H1 (cell line): Measurements from ENCODE around the gene GRIK2. TPM values are rescaled to one million over a fixed set of nuclear protein-coding genes. Genes with fewer than 3 reads are reported as not detected.

ENCODE experiments used
- CTCF ChIA-PET: fragments of 300-600 bp; sonication (Branson Sonifier 250); formaldehyde crosslinking; loops from one replicate; lab custom pipeline; 2021; ENCODE audit not compliant: partially characterized antibody; lab: Charles Lee
- POLR2A ChIA-PET: fragments of 300-600 bp; sonication (Branson Sonifier 250); formaldehyde crosslinking; loops from one replicate; lab custom pipeline; 2021; ENCODE audit warnings: inconsistent platforms; ENCODE audit not compliant: partially characterized antibody; lab: Charles Lee
- DNase-seq, 2 experiments: peaks; one replicate each; pipeline versions ENCODE4 v3.0.0 to v3.0.0-alpha.2; 2010 to 2022; ENCODE audit warnings: low spot score in 2 of 2, low read depth in 1 of 2, mixed read lengths in 1 of 2
- FAIRE-seq: peaks from 2 replicates; lab custom pipeline; 2011; peaks lifted over from hg19 to GRCh38; lab: Jason Lieb, UNC
- H2AFZ ChIP-seq: 2 replicates; pipeline ENCODE4 v1.8.1; 2012; ENCODE audit warnings: low read length, inconsistent platforms
- H2AK5ac ChIP-seq: 2 replicates; pipeline ENCODE4 v1.6.1; 2013; ENCODE audit warnings: low read depth, low read length
- H2BK120ac ChIP-seq: replicated peaks from 2 replicates; pipeline ENCODE3; 2013; ENCODE audit warnings: low read depth, low read length, inconsistent platforms
- H2BK12ac ChIP-seq: 2 replicates; pipeline ENCODE4 v1.6.1; 2013; ENCODE audit warnings: low read depth, low read length
- H2BK15ac ChIP-seq: 2 replicates; pipeline ENCODE4 v1.6.1; 2013; ENCODE audit warnings: low read length
- H2BK20ac ChIP-seq: 2 replicates; pipeline ENCODE4 v1.6.1; 2013; ENCODE audit warnings: low read length
- H2BK5ac ChIP-seq: 2 replicates; pipeline ENCODE4 v1.6.1; 2013; ENCODE audit warnings: low read depth, low read length
- H3K14ac ChIP-seq: 2 replicates; pipeline ENCODE4 v1.6.1; 2013; ENCODE audit warnings: inconsistent platforms; ENCODE audit not compliant: insufficient read length
- H3K18ac ChIP-seq: 2 replicates; pipeline ENCODE4 v1.6.1; 2013; ENCODE audit warnings: low read length; ENCODE audit errors: extremely low read depth
- H3K23ac ChIP-seq: 2 replicates; pipeline ENCODE4 v1.6.1; 2013; ENCODE audit warnings: inconsistent platforms; ENCODE audit not compliant: insufficient read length
- H3K23me2 ChIP-seq: 2 replicates; pipeline ENCODE4 v1.6.1; 2013; ENCODE audit warnings: low read depth, low read length
- H3K27ac ChIP-seq: 2 replicates; pipeline ENCODE4 v1.6.1; 2011; ENCODE audit warnings: low read depth, low read length, inconsistent platforms
- H3K27me3 ChIP-seq, 4 experiments: replicated peaks in 1 of 4; 1 replicate in 1 of 4; 2 replicates in 3 of 4; pipeline versions ENCODE4 v1.6.1 to v1.8.1; 2011 to 2013; ENCODE audit warnings: low read length in 3 of 4, mild to moderate bottlenecking in 3 of 4, inconsistent platforms in 2 of 4, mixed read lengths in 2 of 4, moderate library complexity in 1 of 4; ENCODE audit not compliant: control insufficient read depth in 3 of 4, insufficient read depth in 3 of 4; ENCODE audit errors: extremely low read depth in 1 of 4
- H3K36me3 ChIP-seq, 4 experiments: 2 replicates each; pipeline versions ENCODE4 v1.6.1 to v1.8.1; 2011 to 2013; ENCODE audit warnings: mild to moderate bottlenecking in 4 of 4, low read length in 3 of 4, moderate library complexity in 2 of 4, control low read depth in 1 of 4, inconsistent platforms in 1 of 4; ENCODE audit not compliant: insufficient read depth in 4 of 4, control insufficient read depth in 2 of 4
- H3K4ac ChIP-seq: replicated peaks from 2 replicates; pipeline ENCODE3; 2013; ENCODE audit warnings: low read length, low read depth, mixed read lengths, inconsistent platforms; ENCODE audit not compliant: insufficient read length
- H3K4me1 ChIP-seq, 4 experiments: replicated peaks in 1 of 4; 1 replicate in 1 of 4; 2 replicates in 3 of 4; pipeline versions ENCODE4 v1.6.1 to v1.8.1; 2011 to 2013; ENCODE audit warnings: low read length in 3 of 4, inconsistent platforms in 2 of 4, mixed read lengths in 1 of 4; ENCODE audit not compliant: insufficient read depth in 4 of 4, control insufficient read depth in 3 of 4
- H3K4me2 ChIP-seq, 2 experiments: 2 replicates each; pipeline versions ENCODE4 v1.6.1 to v1.8.1; 2011 to 2013; ENCODE audit warnings: low read depth in 2 of 2, low read length in 2 of 2, control low read depth in 1 of 2, inconsistent platforms in 1 of 2, mild to moderate bottlenecking in 1 of 2; ENCODE audit not compliant: insufficient read depth in 1 of 2
- H3K4me3 ChIP-seq, 4 experiments: fragments of 200-600, 300-600 bp in 1 of 4; sonication (generic), shearing (Covaris generic), sonication (Bioruptor Twin) in 1 of 4; 2 replicates each; pipeline versions ENCODE4 v1.5.1 to v1.8.1; 2011 to 2016; ENCODE audit warnings: low read length in 4 of 4, low read depth in 3 of 4, control low read depth in 2 of 4, inconsistent platforms in 2 of 4, mild to moderate bottlenecking in 2 of 4, mixed read lengths in 1 of 4, moderate library complexity in 1 of 4; ENCODE audit not compliant: insufficient read depth in 2 of 4; ENCODE audit errors: extremely low read depth in 1 of 4
- H3K56ac ChIP-seq: replicated peaks from 2 replicates; pipeline ENCODE3; 2013; ENCODE audit warnings: low read depth, mild to moderate bottlenecking, mixed read lengths, low read length, inconsistent platforms; ENCODE audit not compliant: insufficient read length
- H3K79me1 ChIP-seq: 2 replicates; pipeline ENCODE4 v1.6.1; 2013; ENCODE audit warnings: low read depth, low read length, control low read depth
- H3K79me2 ChIP-seq, 2 experiments: 2 replicates each; pipeline versions ENCODE4 v1.6.1 to v1.8.1; 2012 to 2013; ENCODE audit warnings: low read length in 2 of 2, mild to moderate bottlenecking in 2 of 2, inconsistent platforms in 1 of 2; ENCODE audit not compliant: insufficient read depth in 2 of 2, control insufficient read depth in 1 of 2
- H3K9ac ChIP-seq, 4 experiments: replicated peaks in 1 of 4; 1 replicate in 1 of 4; 2 replicates in 3 of 4; pipeline versions ENCODE4 v1.6.1 to v1.8.1; 2011 to 2013; ENCODE audit warnings: low read depth in 3 of 4, low read length in 3 of 4, control low read depth in 2 of 4, mild to moderate bottlenecking in 2 of 4, moderate library complexity in 2 of 4, inconsistent platforms in 1 of 4; ENCODE audit errors: extremely low read depth in 1 of 4
- H3K9me3 ChIP-seq, 2 experiments: 2 replicates each; pipeline versions ENCODE4 v1.6.1 to v1.8.1; 2012 to 2013; ENCODE audit warnings: mild to moderate bottlenecking in 2 of 2, moderate library complexity in 2 of 2, control low read depth in 1 of 2, inconsistent platforms in 1 of 2, low read depth in 1 of 2, low read length in 1 of 2, mixed read lengths in 1 of 2; ENCODE audit not compliant: insufficient read depth in 2 of 2
- H4K20me1 ChIP-seq, 2 experiments: replicated peaks in 1 of 2; 2 replicates each; pipeline versions ENCODE3 to v1.8.1; 2011 to 2013; ENCODE audit warnings: inconsistent platforms in 2 of 2, low read length in 2 of 2, mild to moderate bottlenecking in 1 of 2; ENCODE audit not compliant: insufficient read depth in 2 of 2, control insufficient read depth in 1 of 2
- H4K5ac ChIP-seq: 2 replicates; pipeline ENCODE4 v1.6.1; 2013; ENCODE audit warnings: low read length, low read depth, mixed read lengths, inconsistent platforms; ENCODE audit not compliant: insufficient read length
- H4K8ac ChIP-seq: 2 replicates; pipeline ENCODE4 v1.8.0; 2013; ENCODE audit warnings: mild to moderate bottlenecking, moderate library complexity, low read length, inconsistent platforms; ENCODE audit not compliant: insufficient read depth; ENCODE audit errors: extremely low read depth
- H4K91ac ChIP-seq: replicated peaks from 2 replicates; pipeline ENCODE3; 2013; ENCODE audit warnings: low read length, mixed read lengths, inconsistent platforms; ENCODE audit not compliant: insufficient read length
- FOSL1 ChIP-seq: IDR thresholded peaks from 2 replicates; pipeline ENCODE4 v1.6.1; 2011; ENCODE audit warnings: mild to moderate bottlenecking, low read depth, low read length, moderate library complexity; ENCODE audit not compliant: insufficient read depth
- POU5F1 ChIP-seq: IDR thresholded peaks from 2 replicates; pipeline ENCODE4 v1.6.1; 2011; ENCODE audit warnings: low read depth, mild to moderate bottlenecking, low read length, moderate library complexity
- SIN3A ChIP-seq, 2 experiments: IDR thresholded peaks in 1 of 2; conservative IDR thresholded peaks in 1 of 2; 2 replicates each; pipeline ENCODE4 v1.6.1; 2011 to 2012; ENCODE audit warnings: low read length in 2 of 2, improper control_type of control experiment in 1 of 2, low read depth in 1 of 2, mild to moderate bottlenecking in 1 of 2
- SP4 ChIP-seq: IDR thresholded peaks from 2 replicates; pipeline ENCODE4 v1.6.1; 2012; ENCODE audit warnings: low read length, inconsistent platforms
- TEAD4 ChIP-seq: IDR thresholded peaks from 2 replicates; pipeline ENCODE4 v1.6.1; 2012; ENCODE audit warnings: low read depth, low read length, inconsistent platforms, mixed read lengths
- WGBS, 2 experiments: shearing (Covaris generic) in 1 of 2; methylation state at CpG; one replicate each; pipeline versions ENCODE4 v1.1.6 to v1.1.7; 2013 to 2015; ENCODE audit warnings: low lambda C conversion rate in 2 of 2, mixed read lengths in 2 of 2, inconsistent platforms in 1 of 2, low coverage in 1 of 2, missing lambda C conversion rate in 1 of 2; ENCODE audit not compliant: insufficient replicate concordance in 2 of 2, insufficient coverage in 1 of 2, insufficient read length in 1 of 2; ENCODE audit errors: extremely low coverage in 1 of 2, missing lambda C conversion rate in 1 of 2; 5-methylcytosine and 5-hydroxymethylcytosine counted together
- polyA plus RNA-seq, 7 experiments: library from polyadenylated mRNA; depleted of rRNA in 3 of 7; stranded (reverse) in 5 of 7; unstranded in 2 of 7; fragments of >200 nt in 5 of 7; fragments of 200-250 nt in 2 of 7; gene quantifications; 1 replicate in 5 of 7; 2 replicates in 1 of 7; 4 replicates in 1 of 7; pipeline versions ENCODE4 v1.2.1 to v1.2.3, GENCODE V29; 2011 to 2013; ENCODE audit warnings: missing spikeins in 2 of 7, mixed read lengths in 2 of 7
- total RNA-seq: library from RNA; stranded (reverse); fragmentation: NEBNext Ultra II Directional; extraction: Animal tissue kit (Norgen Biotek cat#: 25700); gene quantifications from 2 replicates; pipeline ENCODE4 v1.2.1, GENCODE V29; 2021

Gene GRIK2
- total and polyA plus RNA-seq, 2 of the 8 experiments (the other 6 are each of a cell fraction or from before 2014, with no cell fraction given): 1.8 to 2.2 TPM

- Histone ChIP-seq H3K79me1 (no peaks in the 10 kb centered on the region), H3K4me2 (no peak overlapping the region), H2BK12ac (no peak overlapping the region), H2BK20ac (no peak overlapping the region), H2AFZ (0 out of 2 replicates have a peak overlapping the region, but pooled peaks have one; percentile 20), H2BK5ac (no peak overlapping the region), H2BK15ac (no peak overlapping the region), H4K91ac (no peak overlapping the region), H3K23ac (no peak overlapping the region), H3K36me3 (no peaks in the 10 kb centered on the region), H3K27me3 (no peaks in the 10 kb centered on the region), H3K23me2 (no peaks in the 10 kb centered on the region), H4K20me1 (no peaks in the 10 kb centered on the region), H2AK5ac (no peak overlapping the region), H3K27ac (no peak overlapping the region), H3K9me3 (no peaks in the 10 kb centered on the region), H3K79me2 (no peaks in the 10 kb centered on the region), H3K14ac (no peak overlapping the region), H3K56ac (no peak overlapping the region), H2BK120ac (no peak overlapping the region), H3K4ac (no peak overlapping the region), H4K5ac (no peak overlapping the region), H3K18ac (no peak overlapping the region), H3K4me1 (peaks cover 0 to 4% (median 0%) of the 10 kb centered on the region in 4 experiments; a peak in 2 of 7 replicates), H4K8ac (no peak overlapping the region), H3K9ac (no peak overlapping the region)
- POLR2A ChIA-PET: no interaction called here
- no peak for FAIRE-seq
- DNase-seq: no peak
- CTCF ChIA-PET: no interaction called here
- WGBS, 2 experiments: 88 to 100% methylated on average over 1 to 3 of the region's 3 CpGs
- TF ChIP-seq SP4 (no peak), POU5F1 (no peak), FOSL1 (no peak), TEAD4 (no peak), SIN3A (conservative IDR thresholded peaks at IDR 0.05 in 1 of 2, IDR thresholded peaks at IDR 0.05 in 1 of 2; ENCODE audit: low read depth in 1 of 2, low read length in 2 of 2) (no peak)
- TF ChIP-seq, all 59 proteins: peak for 0
- no peak overlapping the region for H3K4me3 ChIP-seq
Observed at GRCh38 chr6:101482606-101483005, 89.1 kb downstream of the GRIK2 start.
